Mucosa of gallbladder (tissue), 1 donor: ENCODE results near the gene RANBP10. TPM values are rescaled to one million over a fixed set of nuclear protein-coding genes. Genes with fewer than 3 reads are reported as not detected.
"Not testable (repeated sequence)": the region's sequence is repeated elsewhere in the genome, so short reads cannot be mapped to it uniquely, and the experiment has no call there.

ENCODE experiments used
- DNase-seq: peaks from one replicate; pipeline ENCODE4 v3.0.0-alpha.2; 2020; ENCODE audit warnings: low spot score
- total RNA-seq: library from RNA; stranded (reverse); gene quantifications from one replicate; pipeline ENCODE4 v1.2.1, GENCODE V29; 2021
- donor health status: DM: no; HTN: no; CAD: no.

Gene RANBP10
- total RNA-seq, 1 donor from 2014 or later = 22.7 TPM

GRCh38 chr16:67780847-67781564 lies 25.4 kb downstream of the RANBP10 start:
- DNase-seq = peak; percentile 22

- no peak for DNase-seq
Measured at GRCh38 chr16:67779256-67780014, 26.9 kb downstream of the RANBP10 start.

- DNase-seq = no peak
Measured at GRCh38 chr16:67775273-67775672, 31.1 kb downstream of the RANBP10 start.

GRCh38 chr16:67774457-67774853 lies 31.9 kb downstream of the RANBP10 start:
- DNase-seq = no peak

GRCh38 chr16:67773569-67774456 lies 32.5 kb downstream of the RANBP10 start:
- no peak for DNase-seq

- peak; percentile 27 for DNase-seq
Measured at GRCh38 chr16:67773099-67773498, 33.3 kb downstream of the RANBP10 start.

GRCh38 chr16:67770346-67770991 lies 35.9 kb downstream of the RANBP10 start:
- no peak for DNase-seq

GRCh38 chr16:67767953-67768352 lies 38.4 kb downstream of the RANBP10 start:
- no peak for DNase-seq

GRCh38 chr16:67766291-67766690 lies 40.1 kb downstream of the RANBP10 start:
- DNase-seq = no peak

- DNase-seq = no peak
Measured at GRCh38 chr16:67764158-67764667, 42.1 kb downstream of the RANBP10 start.

GRCh38 chr16:67763066-67763465 lies 43.3 kb downstream of the RANBP10 start:
- no peak for DNase-seq

GRCh38 chr16:67762385-67762784 lies 44.0 kb downstream of the RANBP10 start:
- no peak for DNase-seq

GRCh38 chr16:67761924-67762323 lies 44.4 kb downstream of the RANBP10 start:
- no peak for DNase-seq

GRCh38 chr16:67760956-67761230 lies 45.5 kb downstream of the RANBP10 start:
- DNase-seq = no peak

GRCh38 chr16:67760206-67760955 lies 46.0 kb downstream of the RANBP10 start:
- no peak for DNase-seq

GRCh38 chr16:67758966-67759365 lies 47.4 kb downstream of the RANBP10 start:
- DNase-seq = no peak

- DNase-seq = no peak
Measured at GRCh38 chr16:67758006-67758405, 48.4 kb downstream of the RANBP10 start.

- DNase-seq = no peak
Measured at GRCh38 chr16:67752641-67753040, 53.7 kb downstream of the RANBP10 start.

GRCh38 chr16:67751331-67751730 lies 55.0 kb downstream of the RANBP10 start:
- not testable (repeated sequence) for DNase-seq

GRCh38 chr16:67750466-67750865 lies 55.9 kb downstream of the RANBP10 start:
- DNase-seq = no peak
